Stimulated activated CD4-positive, alpha-beta T cell treated with anti-CD3 and anti-CD28 coated beads, Interleukin-12 subunit alpha, Interleukin-12 subunit beta, amount 100 ng/mL, for 4 hours (primary cell): Measurements from ENCODE around the gene NAGLU.
A peak's percentile ranks its signal among the peaks of the same experiment; 100 is the strongest.

ENCODE experiments used
- DNase-seq: peaks from one replicate; pipeline ENCODE4 v3.0.0-alpha.2; 2020

The NAGLU gene

DNA sequence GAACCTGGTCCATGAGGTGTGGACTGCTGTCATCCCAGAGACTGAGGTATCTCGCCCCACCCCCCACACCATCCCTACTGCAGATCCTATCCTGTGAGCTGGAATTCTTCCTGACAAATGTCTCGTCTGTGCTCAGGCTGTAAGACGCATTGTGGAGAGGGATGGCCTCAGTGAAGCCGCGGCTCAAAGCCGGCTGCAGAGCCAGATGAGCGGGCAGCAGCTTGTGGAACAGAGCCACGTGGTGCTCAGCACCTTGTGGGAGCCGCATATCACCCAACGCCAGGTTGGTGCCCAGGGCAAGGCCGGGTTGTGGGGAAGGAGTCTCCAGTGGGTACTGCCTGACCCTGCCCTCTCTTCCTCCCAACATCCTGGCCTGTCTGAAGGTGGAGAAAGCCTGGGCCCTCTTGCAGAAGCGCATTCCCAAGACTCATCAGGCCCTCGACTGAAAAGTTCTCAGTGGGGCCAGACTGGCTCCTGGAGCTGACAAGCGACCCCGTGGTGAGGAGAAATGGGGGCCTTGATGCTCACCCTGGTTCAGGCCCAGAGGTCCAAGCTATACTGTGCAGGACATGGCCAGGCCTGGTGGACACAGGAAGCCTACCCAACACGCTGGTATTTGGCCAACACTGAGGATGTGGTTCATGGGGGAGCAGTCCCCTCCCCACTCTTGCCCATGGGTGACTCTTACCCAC lies 29.6 kb downstream of the NAGLU start:
- DNase-seq = no peak

DNA sequence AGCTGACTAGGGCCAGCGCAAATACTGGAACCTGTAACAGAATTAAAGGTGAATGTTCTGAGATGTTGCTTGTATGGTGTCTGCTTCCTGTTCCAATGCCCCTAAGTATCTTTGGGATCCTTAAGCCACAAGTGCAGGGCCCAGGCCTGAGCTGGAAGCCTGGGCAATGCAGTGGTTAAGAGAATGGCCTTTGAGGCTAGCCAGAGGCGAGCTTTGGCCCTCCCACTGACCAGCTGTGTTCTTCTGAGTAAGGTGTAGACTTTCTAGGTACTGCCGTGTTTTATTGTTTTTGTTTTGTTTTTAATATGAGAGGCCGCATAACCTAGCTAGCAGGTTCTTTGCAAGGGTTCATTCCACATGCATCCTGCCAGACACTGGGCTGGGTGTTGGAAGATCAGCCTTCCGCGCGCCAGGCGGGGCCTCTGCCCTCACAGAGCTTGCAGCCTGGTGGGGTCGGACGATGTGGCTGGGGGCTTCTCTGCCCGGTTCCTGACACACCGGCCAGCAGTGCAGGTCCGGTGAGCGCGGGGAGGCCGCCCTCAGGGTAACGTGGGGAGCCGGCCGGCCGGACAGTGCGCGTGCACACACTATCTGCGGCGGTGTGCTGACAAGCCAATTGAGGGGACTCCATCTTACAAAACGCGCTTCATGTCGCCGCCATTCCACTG lies 30.3 kb downstream of the NAGLU start:
- DNase-seq = no peak

DNA sequence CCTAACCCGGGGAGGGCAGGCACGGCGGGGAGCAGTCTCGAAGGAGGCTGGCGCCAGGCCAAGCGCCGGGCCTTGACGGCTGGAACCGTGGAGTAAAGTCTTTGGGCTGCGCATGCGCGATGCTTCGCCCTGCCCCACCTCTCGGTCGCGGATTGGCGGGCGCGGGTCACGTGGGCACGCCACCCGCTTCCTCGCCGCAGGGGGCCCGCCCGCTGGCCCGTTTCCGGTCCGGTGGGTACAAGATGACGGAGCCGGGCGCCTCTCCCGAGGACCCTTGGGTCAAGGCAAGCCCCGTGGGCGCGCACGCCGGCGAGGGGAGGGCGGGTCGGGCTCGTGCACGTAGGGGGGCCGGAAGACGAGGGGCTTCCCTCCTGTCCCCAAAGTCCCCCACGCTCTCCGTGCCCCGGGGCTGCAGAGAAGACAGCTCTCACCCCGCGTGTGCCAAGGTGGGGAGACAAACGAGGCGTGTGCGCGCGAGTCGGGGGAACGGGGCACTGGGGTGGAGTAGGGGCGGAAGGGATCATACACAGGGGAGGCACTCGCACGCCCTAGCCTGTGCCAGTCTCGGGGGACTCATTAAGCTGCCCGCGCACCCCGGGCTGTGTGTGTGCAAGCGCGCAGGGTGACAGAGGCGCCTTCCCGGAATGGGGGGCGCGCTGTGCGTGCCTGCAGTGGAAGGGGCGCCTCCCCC lies 31.0 kb downstream of the NAGLU start, which contains the start of gene MLX:
TSS of gene MLX (plus strand) at position 218 of the 691 bp plus-strand sequence. CDS start at position 243, 25 bp downstream.
- DNase-seq = peak; percentile 91

DNA sequence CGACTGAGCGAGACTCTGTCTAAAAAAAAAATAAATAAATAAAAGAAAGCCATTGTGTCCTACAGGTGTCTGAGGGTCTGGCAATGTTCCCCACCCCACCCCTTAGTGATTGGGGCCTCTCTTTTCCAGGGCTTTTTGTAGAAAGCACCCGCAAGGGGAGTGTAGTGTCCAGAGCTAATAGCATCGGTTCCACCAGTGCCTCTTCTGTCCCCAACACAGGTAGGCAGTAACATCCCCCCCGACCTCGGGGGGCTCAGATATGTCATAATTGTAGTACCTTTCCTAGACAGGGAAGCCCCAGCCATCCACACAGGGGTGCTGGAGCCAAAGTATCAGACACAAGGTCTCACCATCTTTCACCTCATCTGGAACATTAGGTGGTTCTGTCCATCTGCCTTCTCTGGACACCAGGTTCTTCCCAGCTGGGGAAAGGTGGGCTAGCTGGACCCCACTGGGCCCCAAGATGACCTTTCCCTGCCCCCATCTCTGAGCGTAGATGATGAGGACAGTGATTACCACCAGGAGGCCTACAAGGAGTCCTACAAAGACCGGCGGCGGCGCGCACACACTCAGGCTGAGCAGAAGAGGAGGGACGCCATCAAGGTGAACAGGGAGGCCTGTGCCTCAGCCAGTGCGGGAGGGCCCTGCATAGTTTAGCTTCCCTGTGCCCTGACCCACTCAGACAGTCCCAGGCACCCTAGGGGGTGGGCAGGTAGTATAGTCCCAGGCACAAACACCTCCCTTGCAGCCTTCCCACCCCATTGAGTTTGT lies 32.5 kb downstream of the NAGLU start:
- DNase-seq = no peak

DNA sequence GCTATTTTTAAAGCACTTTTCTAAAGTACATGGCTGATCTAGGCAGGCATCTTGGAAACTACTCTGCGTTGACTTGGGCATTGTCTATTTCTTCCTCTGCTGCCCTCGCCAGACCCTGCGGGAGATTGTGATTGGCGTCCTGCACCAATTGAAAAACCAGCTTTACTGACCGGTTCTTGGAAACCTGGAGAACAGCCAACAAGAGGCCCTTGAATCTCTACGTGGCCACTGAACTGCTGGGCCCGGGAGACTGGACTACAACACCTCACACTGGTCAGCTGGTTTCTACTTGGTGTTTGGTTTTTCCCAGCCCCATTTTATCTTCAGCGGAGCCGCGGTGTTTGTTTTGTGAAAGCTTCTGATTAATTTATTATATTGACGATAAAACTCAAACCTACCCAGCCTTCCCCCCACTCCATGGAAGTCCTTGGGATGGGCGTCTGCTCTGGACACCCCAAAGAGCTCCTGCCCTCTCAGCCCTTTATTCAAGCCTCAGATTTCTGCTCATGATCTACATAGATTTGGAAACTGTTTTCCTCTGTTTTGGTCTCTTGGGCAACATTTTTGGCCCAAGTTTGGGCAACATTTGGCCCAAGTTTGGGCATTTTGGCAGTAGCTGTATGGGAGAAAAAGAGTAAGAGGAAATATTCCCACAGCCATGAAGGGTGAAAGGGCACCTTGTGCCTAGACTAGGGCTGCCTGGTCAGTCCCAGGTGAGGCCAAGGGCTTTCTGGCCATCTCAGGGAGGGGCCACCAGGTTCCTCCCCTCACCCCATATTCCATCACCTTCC lies 35.6 kb downstream of the NAGLU start:
- DNase-seq = no peak

DNA sequence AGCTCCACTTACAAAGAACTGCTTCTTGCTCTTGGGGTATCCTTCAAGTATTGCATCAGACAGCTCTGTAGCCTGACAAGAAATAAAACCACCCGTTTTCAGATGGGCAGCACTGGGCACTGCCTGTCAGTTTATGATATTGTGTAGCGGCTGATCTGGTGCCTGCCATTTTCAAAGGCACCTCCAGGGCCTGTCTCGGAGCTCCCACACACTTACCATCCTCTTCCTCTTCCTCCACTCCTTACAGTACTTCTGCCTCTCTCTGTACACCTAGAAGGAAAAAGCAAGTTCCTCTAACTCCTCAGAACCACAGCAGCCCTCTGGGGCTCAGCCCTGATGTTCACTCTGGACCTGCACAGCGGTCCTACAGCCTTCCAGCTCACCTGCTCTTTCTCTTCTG lies 37.1 kb downstream of the NAGLU start:
- no peak for DNase-seq

DNA sequence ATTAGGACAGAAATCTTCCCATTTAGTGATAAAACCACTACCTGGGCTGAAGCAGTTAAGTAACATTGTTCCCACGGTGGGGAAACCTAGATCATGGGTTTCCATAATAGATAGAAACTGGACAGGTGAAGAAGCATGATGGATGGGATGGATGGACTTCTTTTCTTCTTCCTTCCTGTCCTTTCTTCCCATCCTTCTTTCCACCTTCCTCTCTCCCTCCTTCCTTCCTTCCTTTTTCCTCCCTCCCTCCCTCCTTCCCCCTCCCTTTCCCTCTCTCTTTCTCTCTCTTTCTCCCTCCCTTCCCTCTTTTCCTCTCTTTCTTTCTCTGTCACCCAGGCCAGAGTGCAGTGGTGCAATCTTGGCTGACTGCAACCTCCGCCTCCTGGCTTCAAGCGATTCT lies 38.4 kb downstream of the NAGLU start:
- no peak for DNase-seq

DNA sequence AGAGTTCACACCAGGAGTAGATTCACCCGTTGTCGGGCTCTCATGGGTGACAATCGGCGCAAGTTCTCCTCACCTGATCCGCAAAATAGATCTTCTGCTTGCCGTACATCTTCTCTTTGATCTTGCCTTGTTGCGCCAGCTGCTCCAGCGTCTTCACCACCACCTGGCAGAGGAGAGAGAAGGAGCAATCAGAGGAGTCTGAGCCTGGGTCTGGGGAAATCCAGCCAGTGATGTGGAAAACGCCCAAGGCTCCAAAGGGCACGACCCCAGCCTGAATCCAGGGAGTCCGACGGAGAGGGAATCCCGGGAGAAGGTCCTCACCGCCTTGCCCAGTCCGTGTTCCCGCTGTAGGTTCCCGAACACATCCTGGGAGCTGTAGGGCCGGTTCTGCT lies 41.1 kb downstream of the NAGLU start:
- no peak for DNase-seq

DNA sequence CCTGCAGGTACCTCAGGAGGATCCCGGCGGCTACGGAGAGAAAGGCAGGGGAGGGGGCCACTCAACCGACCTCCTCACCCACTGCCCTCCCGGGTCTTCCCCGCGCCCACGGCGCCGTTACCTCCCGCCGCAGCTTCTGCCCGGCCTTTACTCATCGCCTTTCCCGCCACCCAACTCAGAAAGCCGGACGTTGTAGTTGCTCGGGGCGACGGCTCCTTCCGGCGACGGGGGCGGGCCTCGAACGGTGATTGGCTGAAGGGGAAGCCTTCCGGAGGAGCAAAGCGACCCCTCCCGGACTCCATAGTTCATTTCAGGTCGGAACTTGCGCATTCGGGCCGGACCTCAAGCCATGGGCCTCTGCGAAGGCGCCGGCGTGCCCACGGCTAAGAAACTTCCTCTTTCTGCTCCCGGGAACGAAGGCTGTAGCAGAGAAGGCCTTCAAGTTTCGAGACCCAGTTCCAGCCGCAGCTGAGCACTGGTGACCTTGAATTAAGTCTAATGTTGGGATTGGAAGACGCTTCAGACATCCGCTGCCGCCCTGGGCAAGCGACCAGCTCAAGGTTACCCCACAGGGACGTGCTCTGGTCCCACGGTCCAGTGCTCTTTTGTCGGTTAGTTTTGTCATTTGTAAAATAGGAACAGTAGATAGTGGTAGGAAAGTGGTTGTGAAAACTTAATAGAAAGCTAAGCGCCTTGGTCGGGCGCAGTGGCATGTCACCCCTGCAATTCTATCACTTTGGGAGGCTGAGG lies 41.7 kb downstream of the NAGLU start, which contains the start of gene PSMC3IP:
TSS of gene PSMC3IP (minus strand) at position 198 of the 750 bp plus-strand sequence. CDS start at position 155, 43 bp downstream.
- DNase-seq = peak; percentile 91

DNA sequence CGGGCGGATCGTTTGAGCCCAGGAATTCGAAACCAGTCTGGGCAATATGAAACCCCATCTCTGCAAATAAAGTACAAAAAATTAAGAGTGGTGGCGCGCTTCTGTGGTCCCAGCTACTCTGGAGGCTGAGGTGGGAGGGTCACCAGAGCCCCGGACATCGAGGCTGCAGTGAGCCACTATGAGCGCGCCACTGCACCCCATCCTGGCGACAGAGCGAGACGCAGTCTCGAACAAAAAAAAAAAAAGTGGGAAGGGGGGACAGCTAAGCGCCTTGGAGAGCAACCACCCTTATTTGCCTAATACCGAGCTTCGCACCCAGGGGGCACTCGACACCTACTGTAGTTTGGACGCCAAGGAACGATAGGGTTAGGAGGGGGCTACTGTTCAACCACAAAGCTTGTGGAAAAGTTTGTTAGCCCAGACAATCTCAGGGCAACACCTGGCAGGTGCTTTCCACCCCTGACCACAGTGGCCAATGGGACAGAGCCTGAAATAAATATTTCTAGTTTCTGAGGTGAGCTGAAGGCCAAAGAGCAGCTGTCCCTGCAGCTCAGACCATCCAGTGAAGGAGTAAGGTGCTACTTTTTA lies 42.3 kb downstream of the NAGLU start:
- DNase-seq = peak; percentile 70

DNA sequence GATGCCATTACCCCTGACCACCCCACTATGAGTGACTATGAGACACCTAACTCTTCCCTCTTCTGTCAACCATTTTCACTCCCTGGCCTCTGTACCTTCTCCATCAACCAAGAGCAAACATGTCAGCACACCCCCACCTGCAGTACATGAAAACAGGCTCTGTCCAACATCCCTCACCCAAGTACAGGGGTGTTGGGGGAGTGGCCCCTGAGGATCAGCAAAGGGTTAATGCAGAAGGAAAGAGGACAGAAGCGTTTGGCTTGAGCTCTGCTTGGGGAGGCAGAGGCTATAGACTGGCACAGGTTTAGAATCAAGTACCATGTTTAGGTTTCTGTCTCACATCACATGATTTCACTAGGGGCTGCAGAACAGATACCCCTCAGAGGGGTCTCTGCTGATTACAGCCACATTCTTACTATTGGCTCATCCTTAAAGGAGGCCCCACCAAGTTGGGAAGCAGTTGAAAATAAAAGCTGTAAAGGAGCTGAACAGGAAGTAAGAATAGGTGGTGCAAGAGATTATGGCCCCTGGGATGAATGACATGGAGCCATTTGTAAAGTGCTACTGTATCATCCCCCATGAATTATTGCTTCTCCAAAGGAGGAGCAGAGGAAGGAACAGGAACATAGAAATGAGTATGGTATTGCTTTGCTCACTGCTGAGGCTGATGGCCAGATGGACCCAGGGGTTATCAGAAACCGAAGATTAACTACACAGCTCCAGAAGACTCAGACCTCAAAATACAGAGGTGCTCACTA lies 43.9 kb downstream of the NAGLU start:
- DNase-seq = no peak

DNA sequence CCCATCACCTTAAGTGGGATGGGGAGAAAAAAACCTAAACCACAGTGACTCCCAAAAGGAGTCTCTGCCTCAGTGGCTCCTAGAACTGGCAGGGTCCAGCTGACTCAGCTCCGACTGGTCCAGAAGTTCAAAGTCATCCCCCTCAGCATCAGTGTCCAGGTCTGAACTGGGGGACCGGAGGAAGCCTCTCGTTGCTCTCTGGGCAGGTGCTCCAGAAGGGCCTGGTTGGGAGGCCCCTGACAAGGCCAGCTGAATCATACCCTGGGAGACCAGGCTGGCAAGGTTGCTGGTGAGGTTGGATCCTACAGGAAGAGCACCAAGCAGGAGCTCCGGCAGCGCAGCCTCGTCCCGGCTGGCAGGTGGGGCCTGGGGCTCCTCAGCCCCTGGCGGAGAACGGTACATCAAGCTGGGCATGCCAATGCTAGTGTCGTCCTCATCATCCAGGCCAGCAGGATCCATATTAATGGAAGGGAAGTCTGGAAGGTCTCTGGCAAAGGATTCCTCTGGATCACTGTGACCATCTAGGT lies 45.8 kb downstream of the NAGLU start:
- DNase-seq = no peak

DNA sequence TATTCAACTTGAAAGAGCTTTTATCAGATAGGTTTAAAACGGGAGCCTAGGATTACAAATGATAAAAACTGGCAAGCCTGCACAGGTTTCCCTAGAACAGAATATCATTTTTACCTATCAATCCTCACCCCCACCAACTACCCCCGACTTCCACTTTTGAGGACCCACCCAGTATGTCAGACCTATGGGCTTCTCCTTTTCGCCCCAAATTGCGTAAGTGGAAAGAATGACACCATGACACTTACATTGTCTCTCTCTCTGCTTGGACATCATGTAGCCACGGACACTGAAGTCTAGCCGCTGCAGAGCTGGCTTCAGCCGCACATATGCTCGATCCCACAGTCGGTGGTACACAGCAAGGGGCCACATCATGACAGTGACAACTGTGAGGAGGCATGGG lies 48.8 kb downstream of the NAGLU start:
- no peak for DNase-seq

DNA sequence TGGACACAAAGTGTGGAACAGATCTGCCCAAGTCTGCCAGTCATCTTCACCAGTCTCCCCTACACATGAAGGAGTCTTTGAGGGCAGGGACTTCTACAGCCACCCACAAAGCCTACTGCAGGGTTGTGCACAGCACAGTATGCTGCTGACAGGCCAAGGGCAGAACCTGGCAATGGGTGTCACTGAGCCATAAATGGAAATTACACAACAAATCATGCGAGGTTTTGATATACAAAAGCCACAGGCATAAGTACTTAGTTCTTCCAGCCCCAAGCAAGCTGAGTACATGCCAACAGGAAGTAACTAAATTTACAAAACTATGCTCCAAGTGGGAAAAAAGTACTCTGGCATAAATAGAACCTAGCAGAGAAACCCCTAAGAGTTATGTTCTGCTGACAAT lies 49.3 kb downstream of the NAGLU start:
- no peak for DNase-seq

DNA sequence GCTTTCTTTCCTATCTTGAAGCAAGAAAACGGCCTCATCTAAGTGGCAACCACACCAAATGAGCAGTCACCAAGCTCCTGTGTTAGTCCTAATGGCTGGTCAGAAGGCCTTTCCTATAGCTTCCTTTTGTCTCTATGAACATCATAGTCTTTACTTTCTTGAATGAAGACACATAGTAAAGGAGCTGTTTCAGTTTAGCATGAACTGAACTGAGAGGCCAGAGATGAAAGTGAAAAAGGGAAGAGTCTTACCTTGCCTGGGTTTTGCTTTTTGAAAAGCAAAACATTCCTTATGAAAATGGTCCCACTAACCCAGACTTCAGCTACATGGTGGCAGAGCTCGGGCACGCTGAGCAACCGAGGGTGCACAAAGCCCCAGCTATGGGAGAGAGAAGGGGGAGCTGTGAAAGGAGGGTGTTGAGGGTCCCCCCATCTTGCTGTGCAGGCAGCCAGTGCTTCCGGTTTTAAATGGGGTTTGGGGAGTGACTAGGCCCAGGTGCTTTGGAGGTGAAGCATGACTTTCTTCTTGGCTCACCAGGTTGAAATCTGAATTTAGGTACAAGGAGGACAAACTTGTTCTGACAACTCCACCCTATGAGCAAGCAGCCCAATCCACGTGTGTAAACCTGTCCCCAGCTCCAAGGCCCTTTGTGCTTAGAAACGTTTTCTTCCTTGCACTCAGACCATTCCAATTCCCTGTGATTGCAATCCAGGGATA lies 50.6 kb downstream of the NAGLU start:
- DNase-seq = no peak

DNA sequence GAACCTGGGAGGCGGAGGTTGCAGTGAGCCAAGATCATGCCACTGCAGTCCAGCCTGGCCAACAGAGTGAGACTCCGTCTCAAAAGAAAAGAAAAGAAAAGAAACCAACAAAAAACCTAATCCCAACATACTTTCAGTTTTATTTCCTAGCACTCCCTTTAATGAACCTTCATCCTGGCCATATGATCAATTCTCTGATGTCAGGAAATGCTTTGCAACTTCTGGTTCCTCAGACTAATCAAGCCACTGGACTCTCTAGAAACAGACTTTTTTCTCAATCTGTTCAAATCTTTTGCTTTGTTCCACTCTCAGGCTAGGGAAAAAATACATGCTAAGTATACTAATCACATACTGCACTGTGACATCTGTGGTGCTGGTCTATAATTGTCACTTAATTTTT lies 54.8 kb downstream of the NAGLU start:
- DNase-seq = no peak

DNA sequence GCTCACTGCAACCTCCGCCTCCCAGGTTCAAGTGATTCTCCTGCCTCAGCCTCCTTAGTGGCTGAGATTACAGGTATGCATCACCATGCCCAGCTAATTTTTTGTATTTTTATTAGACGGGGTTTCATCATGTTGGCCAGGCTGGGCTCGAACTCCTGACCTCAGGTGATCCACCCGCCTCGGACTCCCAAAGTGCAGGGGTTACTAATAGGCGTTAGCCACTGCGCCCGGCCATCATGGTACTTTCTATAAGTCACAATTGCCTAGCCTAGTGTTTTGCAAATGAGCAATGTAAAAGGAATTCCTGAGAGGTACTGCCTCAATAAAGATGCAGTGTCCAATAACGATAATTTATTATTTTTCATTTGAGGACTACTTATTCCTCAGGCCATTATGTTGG lies 55.4 kb downstream of the NAGLU start:
- no peak for DNase-seq
